H1 (cell line): ENCODE data around the gene RPS6KA2. TPM values are rescaled to one million over a fixed set of nuclear protein-coding genes. Genes with fewer than 3 reads are reported as not detected.

Experiments used
- EZH2 ChIP-seq: fragments of 200-600 bp; sonication (generic); IDR thresholded peaks from 2 replicates; pipeline ENCODE4 v1.7.1; 2012; ENCODE audit warnings: low read depth, mild to moderate bottlenecking, moderate library complexity, low read length, inconsistent platforms; ENCODE audit not compliant: severe bottlenecking
- JUN ChIP-seq: IDR thresholded peaks from 2 replicates; pipeline ENCODE4 v1.6.1; 2011; ENCODE audit warnings: low read depth, mild to moderate bottlenecking, improper control_type of control experiment, low read length
- SP1 ChIP-seq: IDR thresholded peaks from 2 replicates; pipeline ENCODE4 v1.6.1; 2011; ENCODE audit warnings: low read depth, low read length
- SRF ChIP-seq: IDR thresholded peaks from 2 replicates; pipeline ENCODE4 v1.6.1; 2011; ENCODE audit warnings: mild to moderate bottlenecking, low read depth, low read length, moderate library complexity
- TEAD4 ChIP-seq: IDR thresholded peaks from 2 replicates; pipeline ENCODE4 v1.6.1; 2012; ENCODE audit warnings: low read depth, low read length, inconsistent platforms, mixed read lengths
- polyA plus RNA-seq, 7 experiments: library from polyadenylated mRNA; depleted of rRNA in 3 of 7; stranded (reverse) in 5 of 7; unstranded in 2 of 7; fragments of >200 nt in 5 of 7; fragments of 200-250 nt in 2 of 7; gene quantifications; 1 replicate in 5 of 7; 2 replicates in 1 of 7; 4 replicates in 1 of 7; pipeline versions ENCODE4 v1.2.1 to v1.2.3, GENCODE V29; 2011 to 2013; ENCODE audit warnings: missing spikeins in 2 of 7, mixed read lengths in 2 of 7
- total RNA-seq: library from RNA; stranded (reverse); fragmentation: NEBNext Ultra II Directional; extraction: Animal tissue kit (Norgen Biotek cat#: 25700); gene quantifications from 2 replicates; pipeline ENCODE4 v1.2.1, GENCODE V29; 2021

RPS6KA2 gene
- total and polyA plus RNA-seq, 2 of the 8 experiments (the other 6 are each of a cell fraction or from before 2014, with no cell fraction given) = 8.8 to 25.7 TPM

DNA sequence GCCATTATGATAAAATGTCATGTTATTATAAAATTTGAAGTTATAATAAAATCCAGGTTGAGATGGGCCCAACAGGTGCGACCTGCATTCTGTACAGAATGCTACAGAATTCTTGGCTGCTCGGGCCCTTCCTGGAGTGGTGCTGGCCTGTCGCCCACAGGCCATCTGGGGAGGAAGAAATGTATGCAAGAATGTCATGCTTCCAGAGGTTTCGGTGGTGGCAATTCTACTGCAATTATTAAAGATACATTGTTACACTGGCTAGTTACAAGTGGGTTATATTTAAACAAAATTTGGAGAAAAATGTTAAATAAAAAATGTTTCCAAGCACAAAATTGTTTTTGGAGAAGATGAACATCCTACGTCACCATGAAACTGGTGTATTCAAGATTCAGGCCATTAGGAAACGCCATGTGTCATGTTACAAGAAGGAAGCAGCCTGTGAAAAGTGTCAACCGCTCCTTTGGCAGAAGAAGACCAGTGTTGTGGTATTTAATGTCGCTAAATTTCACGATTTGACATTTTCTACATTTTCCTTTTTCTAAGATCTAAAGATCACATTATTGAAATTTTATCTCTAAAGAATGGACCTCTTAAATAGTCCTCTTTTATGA, 47.7 kb downstream of the RPS6KA2 start (continued):
- TF ChIP-seq JUN = no peak
- TF ChIP-seq SRF = no peak
- no peak for TF ChIP-seq SP1
- no peak for TF ChIP-seq TEAD4
- TF ChIP-seq EZH2 = no peak
